Liver (tissue), 9 donors: ENCODE data around the gene ATG5. TPM values are rescaled to one million over a fixed set of nuclear protein-coding genes. Genes with fewer than 3 reads are reported as not detected.

Source experiments
- DNase-seq: peaks from one replicate; pipeline ENCODE4 v3.0.0-alpha.2; 2017; ENCODE audit warnings: low spot score
- H3K27ac ChIP-seq, 2 donors: one replicate each; pipeline ENCODE4 v1.7.0; 2013; ENCODE audit warnings: inconsistent platforms in 2 of 2, low read length in 2 of 2, control low read depth in 1 of 2, low read depth in 1 of 2, mild to moderate bottlenecking in 1 of 2
- H3K27me3 ChIP-seq, 4 donors: one replicate each; pipeline versions ENCODE4 v1.6.1 to v1.7.0; 2013; ENCODE audit warnings: low read length in 3 of 4, inconsistent platforms in 1 of 4, mild to moderate bottlenecking in 1 of 4, moderate library complexity in 1 of 4; ENCODE audit not compliant: control insufficient read depth in 4 of 4, insufficient read depth in 4 of 4
- H3K36me3 ChIP-seq, 4 donors: one replicate each; pipeline versions ENCODE4 v1.6.1 to v1.7.0; 2013; ENCODE audit warnings: low read length in 3 of 4, mild to moderate bottlenecking in 3 of 4, low read depth in 1 of 4, moderate library complexity in 1 of 4; ENCODE audit not compliant: control insufficient read depth in 4 of 4, insufficient read depth in 3 of 4
- H3K4me1 ChIP-seq, 4 donors: one replicate each; pipeline versions ENCODE4 v1.6.1 to v1.7.0; 2013; ENCODE audit warnings: low read length in 3 of 4, mild to moderate bottlenecking in 3 of 4, moderate library complexity in 1 of 4; ENCODE audit not compliant: control insufficient read depth in 4 of 4, insufficient read depth in 4 of 4
- H3K4me3 ChIP-seq, 3 donors: one replicate each; pipeline versions ENCODE4 v1.6.1 to v1.7.0; 2013; ENCODE audit warnings: low read length in 3 of 3, control low read depth in 1 of 3, low read depth in 1 of 3, mild to moderate bottlenecking in 1 of 3
- H3K9ac ChIP-seq, 2 donors: one replicate each; pipeline ENCODE4 v1.7.0; 2013; ENCODE audit warnings: low read length in 2 of 2, mild to moderate bottlenecking in 2 of 2, moderate library complexity in 2 of 2, control low read depth in 1 of 2, low read depth in 1 of 2
- H3K9me3 ChIP-seq, 4 donors: one replicate each; pipeline versions ENCODE4 v1.6.1 to v1.7.0; 2013; ENCODE audit warnings: low read length in 3 of 4; ENCODE audit not compliant: control insufficient read depth in 4 of 4
- ATF3 ChIP-seq: IDR thresholded peaks from 2 replicates; pipeline ENCODE4 v1.6.1; 2016; ENCODE audit warnings: antibody characterized with exemption
- CTCF ChIP-seq: fragments of 150-350 bp; IDR thresholded peaks from 2 replicates; pipeline ENCODE4 v1.5.1; 2017; ENCODE audit warnings: improper control_type of control experiment, low read depth, low read length; ENCODE audit not compliant: missing input control
- EGR1 ChIP-seq, 2 donors: IDR thresholded peaks; 2 replicates each; pipeline ENCODE4 v1.6.1; 2016 to 2018; ENCODE audit warnings: antibody characterized with exemption in 2 of 2, low read depth in 2 of 2
- FOXA1 ChIP-seq: IDR thresholded peaks from 2 replicates; pipeline ENCODE4 v1.6.1; 2016; ENCODE audit warnings: antibody characterized with exemption
- FOXA2 ChIP-seq: IDR thresholded peaks from 2 replicates; pipeline ENCODE4 v1.6.1; 2016; ENCODE audit warnings: antibody characterized with exemption
- GABPA ChIP-seq, 2 donors: IDR thresholded peaks in 1 of 2; conservative IDR thresholded peaks in 1 of 2; 2 replicates each; pipeline ENCODE4 v1.6.1; 2016; ENCODE audit warnings: antibody characterized with exemption in 2 of 2, mild to moderate bottlenecking in 1 of 2, moderate library complexity in 1 of 2
- HNF4A ChIP-seq, 2 donors: conservative IDR thresholded peaks; 2 replicates each; pipeline ENCODE4 v1.6.1; 2016; ENCODE audit warnings: antibody characterized with exemption in 2 of 2, mild to moderate bottlenecking in 2 of 2
- HNF4G ChIP-seq: IDR thresholded peaks from 2 replicates; pipeline ENCODE4 v1.6.1; 2016; ENCODE audit warnings: antibody characterized with exemption
- JUND ChIP-seq, 2 donors: IDR thresholded peaks; 2 replicates each; pipeline ENCODE4 v1.6.1; 2016; ENCODE audit warnings: antibody characterized with exemption in 2 of 2
- MAX ChIP-seq: IDR thresholded peaks from 2 replicates; pipeline ENCODE4 v1.6.1; 2016; ENCODE audit warnings: antibody characterized with exemption
- NR2F2 ChIP-seq: IDR thresholded peaks from 2 replicates; pipeline ENCODE4 v1.6.1; 2016; ENCODE audit warnings: antibody characterized with exemption
- RAD21 ChIP-seq, 2 donors: IDR thresholded peaks; 2 replicates each; pipeline ENCODE4 v1.6.1; 2016; ENCODE audit warnings: antibody characterized with exemption in 2 of 2, mild to moderate bottlenecking in 2 of 2
- REST ChIP-seq: IDR thresholded peaks from 2 replicates; pipeline ENCODE4 v1.6.1; 2016; ENCODE audit warnings: antibody characterized with exemption, mild to moderate bottlenecking
- RXRA ChIP-seq, 2 donors: IDR thresholded peaks; 2 replicates each; pipeline ENCODE4 v1.6.1; 2017 to 2018; ENCODE audit warnings: antibody characterized with exemption in 2 of 2, mild to moderate bottlenecking in 1 of 2
- SP1 ChIP-seq: IDR thresholded peaks from 2 replicates; pipeline ENCODE4 v1.6.1; 2018; ENCODE audit warnings: antibody characterized with exemption, mild to moderate bottlenecking
- TAF1 ChIP-seq: conservative IDR thresholded peaks from 2 replicates; pipeline ENCODE4 v1.6.1; 2016; ENCODE audit warnings: antibody characterized with exemption, mild to moderate bottlenecking
- YY1 ChIP-seq: IDR thresholded peaks from 2 replicates; pipeline ENCODE4 v1.6.1; 2016; ENCODE audit warnings: antibody characterized with exemption, mild to moderate bottlenecking
- WGBS: extraction: QIAGEN DNeasy Blood & Tissue Kit; methylation state at CpG from one replicate; pipeline ENCODE4 v1.1.7; 2013; 5-methylcytosine and 5-hydroxymethylcytosine counted together
- polyA plus RNA-seq, 2 donors: library from polyadenylated mRNA; stranded (reverse) in 1 of 2; unstranded in 1 of 2; fragments of 200-250 nt in 1 of 2; fragments of >200 nt in 1 of 2; fragmentation: Nextera tagmentation in 1 of 2; extraction: Ambion mirVana in 1 of 2; gene quantifications; one replicate each; pipeline versions ENCODE4 v1.2.1 to v1.2.3, GENCODE V29; 2013 to 2015
- total RNA-seq, 2 donors: library from RNA; depleted of rRNA; stranded (reverse); fragments of >200 nt; gene quantifications; one replicate each; pipeline ENCODE4 v1.2.3, GENCODE V29; 2014
- donor health status: healthy.
- donor health status: healthy.
- donor health status: healthy.
- donor health status: healthy.
- donor health status: healthy.

Gene ATG5
- total and polyA plus RNA-seq, 4 donors: 10.0 to 25.7 (median 19.7) TPM

GRCh38 chr6:106244931-106245330 is 80.6 kb downstream of the ATG5 start:
- peaks cover 0 to 5% (median 0%) of the 10 kb centered on the region in 4 donors for H3K4me1 ChIP-seq
- no peak overlapping the region for H3K9ac ChIP-seq
- H3K27ac ChIP-seq: no peak overlapping the region
- 95% methylated on average over 1 of the region's 1 CpG for WGBS
- peaks cover 0 to 5% (median 1%) of the 10 kb centered on the region in 4 donors for H3K36me3 ChIP-seq
- no peaks in the 10 kb centered on the region for H3K9me3 ChIP-seq
- no peaks in the 10 kb centered on the region for H3K27me3 ChIP-seq
- H3K4me3 ChIP-seq: no peak overlapping the region
- TF ChIP-seq GABPA (IDR thresholded peaks at IDR 0.05 in 1 of 2, conservative IDR thresholded peaks at IDR 0.05 in 1 of 2): no peak
- TF ChIP-seq MAX: no peak
- TF ChIP-seq HNF4A (conservative IDR thresholded peaks at IDR 0.05): no peak
- TF ChIP-seq YY1: no peak
- TF ChIP-seq RAD21 (IDR thresholded peaks at IDR 0.05): no peak
- no peak for TF ChIP-seq TAF1
- TF ChIP-seq JUND (IDR thresholded peaks at IDR 0.05): no peak
- no peak for TF ChIP-seq RXRA (IDR thresholded peaks at IDR 0.05)
- no peak for TF ChIP-seq REST
- no peak for TF ChIP-seq FOXA2
- TF ChIP-seq SP1: no peak
- DNase-seq: no peak

GRCh38 chr6:106244521-106244920 is 81.0 kb downstream of the ATG5 start:
- Histone ChIP-seq H3K4me1 (peaks cover 0 to 5% (median 0%) of the 10 kb centered on the region in 4 donors), H3K4me3 (no peak overlapping the region), H3K9me3 (no peaks in the 10 kb centered on the region), H3K36me3 (peaks cover 0 to 5% (median 1%) of the 10 kb centered on the region in 4 donors), H3K27me3 (no peaks in the 10 kb centered on the region), H3K27ac (no peak overlapping the region), H3K9ac (no peak overlapping the region)
- TF ChIP-seq NR2F2: no peak
- TF ChIP-seq CTCF: no peak
- TF ChIP-seq HNF4G: peak; percentile 46
- peak; percentile 49 to 62 for TF ChIP-seq RXRA (IDR thresholded peaks at IDR 0.05)
- no peak for TF ChIP-seq ATF3
- TF ChIP-seq GABPA (IDR thresholded peaks at IDR 0.05 in 1 of 2, conservative IDR thresholded peaks at IDR 0.05 in 1 of 2): no peak
- TF ChIP-seq EGR1 (IDR thresholded peaks at IDR 0.05; ENCODE audit: low read depth in 2 of 2): no peak
- no peak for TF ChIP-seq FOXA1
- TF ChIP-seq SP1: peak; percentile 30
- TF ChIP-seq RAD21 (IDR thresholded peaks at IDR 0.05): peak in 1 of 2 donors; percentile 16
- no peak for TF ChIP-seq JUND (IDR thresholded peaks at IDR 0.05)
- peak; percentile 49 to 78 for TF ChIP-seq HNF4A (conservative IDR thresholded peaks at IDR 0.05)
- no peak for DNase-seq
- WGBS: 37% methylated on average over 1 of the region's 1 CpG
